PC-3 (cell line): ENCODE measurements around the gene LIN37.

Source experiments
- EZH2 ChIP-seq: fragments of 300-600 bp; sonication (generic); IDR thresholded peaks from one replicate; pipeline ENCODE4 v1.6.1; 2017; ENCODE audit warnings: antibody characterized with exemption, mild to moderate bottlenecking, low read length; ENCODE audit not compliant: unreplicated experiment
- EZH2phosphoT487 ChIP-seq: fragments of 300-600 bp; sonication (generic); IDR thresholded peaks from 2 replicates; pipeline ENCODE4 v1.6.1; 2018; ENCODE audit warnings: mild to moderate bottlenecking, antibody characterized with exemption, low read length, borderline replicate concordance
- TF ChIP-seq, protein P1 (sequence below): fragments of 300-600 bp; sonication (generic); conservative IDR thresholded peaks from 2 replicates; pipeline ENCODE4 v1.5.1; 2017; ENCODE audit warnings: antibody characterized with exemption, low read depth, mild to moderate bottlenecking, low read length

DNA sequence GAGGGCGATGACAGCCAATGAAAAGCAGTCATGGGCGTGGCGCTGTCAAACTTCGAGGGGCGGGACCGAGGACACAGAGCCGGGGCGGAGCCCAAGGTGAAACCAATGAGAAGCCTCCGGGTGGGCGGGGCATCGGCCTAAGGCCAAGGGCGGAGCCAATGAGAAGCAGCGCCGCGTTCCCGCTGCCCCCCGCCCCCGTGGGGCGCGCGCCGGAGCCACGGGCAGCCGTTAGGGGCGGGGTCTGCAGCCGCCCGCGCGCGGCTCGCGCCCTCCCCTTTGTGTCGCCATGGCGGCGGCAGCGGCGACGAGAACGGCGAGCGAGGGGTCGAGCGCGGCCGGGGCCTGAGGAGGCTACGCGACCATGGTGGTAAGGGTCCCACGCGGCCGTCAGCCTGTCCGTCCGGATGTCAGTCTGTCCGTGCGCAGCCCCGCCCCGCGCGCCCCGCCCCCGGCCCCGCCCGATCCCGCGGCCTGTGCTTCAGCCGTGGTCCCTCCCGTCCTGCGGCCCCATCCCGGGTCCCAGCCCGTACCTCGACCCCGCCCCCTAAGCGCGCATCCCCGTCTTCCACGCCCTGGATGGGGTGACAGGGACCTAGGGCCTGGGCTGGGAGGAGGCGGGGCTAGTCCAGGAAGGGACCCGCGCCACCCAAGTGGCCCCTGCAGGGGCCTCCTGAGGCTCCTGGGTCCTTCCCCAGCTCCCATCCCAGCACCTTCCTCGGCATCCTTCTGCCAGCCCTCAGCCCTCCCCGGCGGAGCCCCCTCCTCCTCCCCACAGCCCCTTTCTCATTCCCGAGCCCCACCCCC lies 27.1 kb downstream of the LIN37 start, which contains the start of gene ARHGAP33:
- TF ChIP-seq, protein P1, sequence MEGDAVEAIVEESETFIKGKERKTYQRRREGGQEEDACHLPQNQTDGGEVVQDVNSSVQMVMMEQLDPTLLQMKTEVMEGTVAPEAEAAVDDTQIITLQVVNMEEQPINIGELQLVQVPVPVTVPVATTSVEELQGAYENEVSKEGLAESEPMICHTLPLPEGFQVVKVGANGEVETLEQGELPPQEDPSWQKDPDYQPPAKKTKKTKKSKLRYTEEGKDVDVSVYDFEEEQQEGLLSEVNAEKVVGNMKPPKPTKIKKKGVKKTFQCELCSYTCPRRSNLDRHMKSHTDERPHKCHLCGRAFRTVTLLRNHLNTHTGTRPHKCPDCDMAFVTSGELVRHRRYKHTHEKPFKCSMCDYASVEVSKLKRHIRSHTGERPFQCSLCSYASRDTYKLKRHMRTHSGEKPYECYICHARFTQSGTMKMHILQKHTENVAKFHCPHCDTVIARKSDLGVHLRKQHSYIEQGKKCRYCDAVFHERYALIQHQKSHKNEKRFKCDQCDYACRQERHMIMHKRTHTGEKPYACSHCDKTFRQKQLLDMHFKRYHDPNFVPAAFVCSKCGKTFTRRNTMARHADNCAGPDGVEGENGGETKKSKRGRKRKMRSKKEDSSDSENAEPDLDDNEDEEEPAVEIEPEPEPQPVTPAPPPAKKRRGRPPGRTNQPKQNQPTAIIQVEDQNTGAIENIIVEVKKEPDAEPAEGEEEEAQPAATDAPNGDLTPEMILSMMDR, result no peak
- TF ChIP-seq EZH2phosphoT487, result no peak
- no peak for TF ChIP-seq EZH2
